HEK293 (cell line): Measurements from ENCODE around the gene HGF.

Experiments
- CTCF ChIA-PET: fragments of 350-600 bp; formaldehyde crosslinking; extraction: SDS; loops from one replicate; lab custom pipeline; 2021; ENCODE audit warnings: antibody characterized with exemption; lab: Yijun Ruan, JAX
- POLR2A ChIA-PET: fragments of 300-600 bp; formaldehyde crosslinking; extraction: SDS; loops from one replicate; lab custom pipeline; 2020; ENCODE audit warnings: antibody characterized with exemption, inconsistent platforms; lab: Yijun Ruan, JAX
- H3K27ac ChIP-seq: fragments of 200-500 bp; sonication (Bioruptor generic); 2 replicates; pipeline ENCODE4 v1.5.1; 2014; ENCODE audit warnings: low read depth, low read length, control low read depth, inconsistent platforms; ENCODE audit errors: extremely low read depth
- H3K36me3 ChIP-seq, 2 experiments: fragments of 200-500 bp in 1 of 2; sonication (Bioruptor generic) in 1 of 2; 1 replicate in 1 of 2; 2 replicates in 1 of 2; pipeline ENCODE4 v1.5.1; 2014 to 2017; ENCODE audit warnings: inconsistent platforms in 2 of 2, low read length in 2 of 2; ENCODE audit not compliant: control insufficient read depth in 2 of 2, insufficient read depth in 1 of 2
- H3K4me1 ChIP-seq: fragments of 200-500 bp; sonication (Bioruptor generic); 2 replicates; pipeline ENCODE4 v1.5.1; 2014; ENCODE audit warnings: mild to moderate bottlenecking, low read length, inconsistent platforms; ENCODE audit not compliant: control insufficient read depth, insufficient read depth
- H3K4me3 ChIP-seq: 2 replicates; pipeline ENCODE4 v1.5.1; 2011; ENCODE audit warnings: low read depth, mild to moderate bottlenecking, control low read depth, low read length, moderate library complexity
- H3K9me3 ChIP-seq: fragments of 200-500 bp; sonication (Bioruptor generic); 2 replicates; pipeline ENCODE4 v1.5.1; 2014; ENCODE audit warnings: low read depth, low read length, inconsistent platforms; ENCODE audit not compliant: control insufficient read depth, insufficient read depth
- GFI1B ChIP-seq: fragments of 450-650 bp; formaldehyde crosslinking; IDR thresholded peaks from 2 replicates; pipeline ENCODE4 v1.5.1; 2016; ENCODE audit warnings: missing biosample characterization, missing genetic modification characterization
- KLF9 ChIP-seq: fragments of 450-650 bp; formaldehyde crosslinking; IDR thresholded peaks from 2 replicates; pipeline ENCODE4 v1.5.1; 2016; ENCODE audit warnings: missing biosample characterization, missing genetic modification characterization, low read depth
- MZF1 ChIP-seq: fragments of 450-650 bp; formaldehyde crosslinking; IDR thresholded peaks from 2 replicates; pipeline ENCODE4 v1.5.1; 2017; ENCODE audit warnings: missing biosample characterization, missing genetic modification characterization, borderline replicate concordance
- PRDM2 ChIP-seq: fragments of 450-650 bp; formaldehyde crosslinking; IDR thresholded peaks from 2 replicates; pipeline ENCODE4 v1.5.1; 2016; ENCODE audit warnings: missing biosample characterization, missing genetic modification characterization, borderline replicate concordance
- ZNF157 ChIP-seq: fragments of 450-650 bp; formaldehyde crosslinking; IDR thresholded peaks from 2 replicates; pipeline ENCODE4 v1.5.1; 2016; ENCODE audit warnings: missing biosample characterization, missing genetic modification characterization
- ZNF169 ChIP-seq: fragments of 450-650 bp; formaldehyde crosslinking; IDR thresholded peaks from 2 replicates; pipeline ENCODE4 v1.5.1; 2016; ENCODE audit warnings: missing biosample characterization, missing genetic modification characterization
- ZNF214 ChIP-seq: fragments of 450-650 bp; formaldehyde crosslinking; IDR thresholded peaks from 2 replicates; pipeline ENCODE4 v1.5.1; 2017; ENCODE audit warnings: missing biosample characterization, mild to moderate bottlenecking, missing genetic modification characterization, borderline replicate concordance
- ZNF223 ChIP-seq: fragments of 450-650 bp; formaldehyde crosslinking; IDR thresholded peaks from 2 replicates; pipeline ENCODE4 v1.5.1; 2016; ENCODE audit warnings: missing biosample characterization, missing genetic modification characterization
- ZNF274 ChIP-seq, 2 experiments: fragments of 200-500 bp in 1 of 2; fragments of 450-650 bp in 1 of 2; sonication (Bioruptor generic) in 1 of 2; formaldehyde crosslinking in 1 of 2; IDR thresholded peaks; 2 replicates each; pipeline versions ENCODE4 v1.5.1 to v1.6.1; 2014 to 2016; ENCODE audit warnings: borderline replicate concordance in 1 of 2, inconsistent platforms in 1 of 2, low read length in 1 of 2, missing biosample characterization in 1 of 2, missing genetic modification characterization in 1 of 2
- ZNF302 ChIP-seq: fragments of 450-650 bp; formaldehyde crosslinking; IDR thresholded peaks from 2 replicates; pipeline ENCODE4 v1.5.1; 2016; ENCODE audit warnings: missing biosample characterization, missing genetic modification characterization, low read depth
- ZNF513 ChIP-seq: fragments of 450-650 bp; IDR thresholded peaks from 2 replicates; pipeline ENCODE4 v1.5.1; 2018; ENCODE audit warnings: missing biosample characterization, missing genetic modification characterization
- ZNF548 ChIP-seq: fragments of 450-650 bp; formaldehyde crosslinking; IDR thresholded peaks from 2 replicates; pipeline ENCODE4 v1.5.1; 2016; ENCODE audit warnings: missing biosample characterization, missing genetic modification characterization
- ZNF555 ChIP-seq: fragments of 450-650 bp; formaldehyde crosslinking; conservative IDR thresholded peaks from 2 replicates; pipeline ENCODE4 v1.5.1; 2017; ENCODE audit warnings: missing biosample characterization, mild to moderate bottlenecking, missing genetic modification characterization, inconsistent platforms
- ZNF558 ChIP-seq: fragments of 450-650 bp; formaldehyde crosslinking; IDR thresholded peaks from 2 replicates; pipeline ENCODE4 v1.5.1; 2016; ENCODE audit warnings: missing biosample characterization, missing genetic modification characterization
- ZNF610 ChIP-seq: fragments of 450-650 bp; formaldehyde crosslinking; IDR thresholded peaks from 2 replicates; pipeline ENCODE4 v1.5.1; 2016; ENCODE audit warnings: missing biosample characterization, missing genetic modification characterization, borderline replicate concordance
- ZNF707 ChIP-seq: fragments of 450-650 bp; formaldehyde crosslinking; IDR thresholded peaks from 2 replicates; pipeline ENCODE4 v1.5.1; 2016; ENCODE audit warnings: missing biosample characterization, missing genetic modification characterization
- ZSCAN23 ChIP-seq: fragments of 450-650 bp; formaldehyde crosslinking; IDR thresholded peaks from 2 replicates; pipeline ENCODE4 v1.5.1; 2016; ENCODE audit warnings: missing biosample characterization, missing genetic modification characterization

HGF gene

DNA sequence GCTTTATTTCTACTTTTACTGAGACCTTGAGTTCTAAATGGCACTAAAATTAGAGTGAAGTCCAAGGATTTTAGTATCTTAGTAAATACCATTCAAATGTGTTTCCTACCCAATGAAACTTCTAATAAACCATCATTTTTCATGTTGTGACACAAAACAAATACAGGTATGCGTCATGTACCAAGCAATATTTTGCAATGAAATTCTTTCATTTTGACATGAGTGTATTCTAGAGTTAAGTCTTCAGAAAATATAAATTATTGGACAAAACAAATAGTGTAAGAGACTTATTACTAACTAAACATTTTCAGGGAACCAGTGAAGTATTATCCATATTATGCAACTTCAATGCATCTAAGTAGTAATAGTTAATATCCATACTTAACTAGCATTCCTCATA is 16.5 kb downstream of the HGF start:
- ChIA-PET POLR2A (no interaction called here), CTCF (no interaction called here)
- Histone ChIP-seq H3K9me3 (no peaks in the 10 kb centered on the region), H3K4me3 (no peak overlapping the region), H3K36me3 (no peaks in the 10 kb centered on the region), H3K4me1 (no peaks in the 10 kb centered on the region), H3K27ac (no peak overlapping the region)
- no peak for TF ChIP-seq ZNF610

GRCh38 chr7:81752318-81752714 is 17.5 kb downstream of the HGF start:
- POLR2A ChIA-PET, result no interaction called here
- Histone ChIP-seq H3K4me1 (no peaks in the 10 kb centered on the region), H3K9me3 (no peaks in the 10 kb centered on the region), H3K27ac (no peak overlapping the region), H3K36me3 (no peaks in the 10 kb centered on the region), H3K4me3 (no peak overlapping the region)
- no peak for TF ChIP-seq ZNF169 (tag by site-specific recombination)
- no peak for TF ChIP-seq ZNF558 (tag by site-specific recombination)
- no peak for TF ChIP-seq ZNF157 (tag by site-specific recombination)
- no peak for TF ChIP-seq ZSCAN23 (tag by site-specific recombination)
- no peak for TF ChIP-seq ZNF302
- TF ChIP-seq PRDM2 (tag by site-specific recombination), result no peak
- TF ChIP-seq GFI1B (tag by site-specific recombination), result no peak
- no peak for TF ChIP-seq ZNF214 (tag by site-specific recombination)
- TF ChIP-seq ZNF548 (tag by site-specific recombination), result no peak
- TF ChIP-seq KLF9 (tag by site-specific recombination), result no peak
- TF ChIP-seq ZNF707 (tag by site-specific recombination), result no peak
- TF ChIP-seq ZNF274 (IDR thresholded peaks at IDR 0.05; ENCODE audit: low read length), result no peak
- TF ChIP-seq ZNF274 (tag by site-specific recombination; IDR thresholded peaks at IDR 0.05; ENCODE audit: borderline replicate concordance), result no peak
- no peak for TF ChIP-seq ZNF555
- TF ChIP-seq MZF1 (tag by site-specific recombination), result no peak
- CTCF ChIA-PET, result interaction anchor here (0.7 to 1.1 kb wide), 2 partner anchors 18 to 772 kb away, joined by 3 read pairs; no protein-coding TSS in a partner anchor

DNA sequence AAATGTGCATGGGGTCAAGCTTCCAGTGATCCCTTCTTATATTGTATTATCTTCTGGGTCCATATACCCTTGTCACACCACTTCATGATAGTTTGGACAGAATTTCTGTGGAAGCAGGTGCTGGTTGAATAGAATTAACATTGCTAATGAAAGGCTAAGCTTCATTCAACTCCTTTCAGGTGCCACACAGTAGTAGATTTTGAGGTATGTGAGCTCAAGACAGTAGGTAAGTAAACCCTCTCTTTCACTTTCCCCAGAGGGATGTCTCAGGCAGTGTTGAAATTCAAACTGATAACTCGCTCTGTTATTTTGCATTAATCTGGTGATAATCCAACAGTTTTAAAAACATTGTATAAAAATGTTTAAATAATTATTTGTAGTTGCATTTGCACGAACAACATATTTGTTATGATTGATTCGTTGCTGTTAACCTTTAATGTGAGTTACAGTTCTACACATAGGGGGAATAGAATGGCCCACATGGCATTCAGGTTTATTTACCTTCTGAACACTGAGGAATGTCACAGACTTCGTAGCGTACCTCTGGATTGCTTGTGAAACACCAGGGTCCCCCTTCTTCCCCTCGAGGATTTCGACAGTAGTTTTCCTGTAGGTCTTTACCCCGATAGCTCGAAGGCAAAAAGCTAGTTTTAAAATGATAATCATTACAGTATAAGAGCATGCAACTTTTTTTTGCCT is 18.1 kb downstream of the HGF start:
- H3K36me3 ChIP-seq, result no peaks in the 10 kb centered on the region
- no peak overlapping the region for H3K27ac ChIP-seq
- no peaks in the 10 kb centered on the region for H3K4me1 ChIP-seq
- no peaks in the 10 kb centered on the region for H3K9me3 ChIP-seq
- no peak overlapping the region for H3K4me3 ChIP-seq
- POLR2A ChIA-PET, result no interaction called here
- TF ChIP-seq ZNF223 (tag by site-specific recombination), result no peak
- no peak for TF ChIP-seq MZF1 (tag by site-specific recombination)
- no peak for TF ChIP-seq ZNF513
- CTCF ChIA-PET, result interaction anchor here (0.7 to 1.1 kb wide), 2 partner anchors 17 to 772 kb away, joined by 3 read pairs; no protein-coding TSS in a partner anchor
